ENCODE measurements around the gene ACTC1. TPM values are rescaled to one million over a fixed set of nuclear protein-coding genes. Genes with fewer than 3 reads are reported as not detected.
A peak's percentile ranks its signal among the peaks of the same experiment; 100 is the strongest.

ACTC1 gene
- total RNA-seq, 6 experiments from 2014 or later, result 0.29 to 1.4 (median 0.93) TPM; not detected in 3

- intact Hi-C loops (cut with DNase I), result no loop called here
- WGBS (ENCODE audit: insufficient coverage, low coverage, low lambda C conversion rate, missing lambda C conversion rate), result 87% methylated on average over 7 of the region's 7 CpGs
- Histone ChIP-seq H3K27me3 (no peaks in the 10 kb centered on the region), H3K36me3 (no peaks in the 10 kb centered on the region), H3K9me3 (no peaks in the 10 kb centered on the region), H3K4me3 (no peak overlapping the region), H3K27ac (no peak overlapping the region), H3K4me1 (no peaks in the 10 kb centered on the region)
- no peak for TF ChIP-seq POLR2A (IDR thresholded peaks at IDR 0.05)
- TF ChIP-seq, protein P1, sequence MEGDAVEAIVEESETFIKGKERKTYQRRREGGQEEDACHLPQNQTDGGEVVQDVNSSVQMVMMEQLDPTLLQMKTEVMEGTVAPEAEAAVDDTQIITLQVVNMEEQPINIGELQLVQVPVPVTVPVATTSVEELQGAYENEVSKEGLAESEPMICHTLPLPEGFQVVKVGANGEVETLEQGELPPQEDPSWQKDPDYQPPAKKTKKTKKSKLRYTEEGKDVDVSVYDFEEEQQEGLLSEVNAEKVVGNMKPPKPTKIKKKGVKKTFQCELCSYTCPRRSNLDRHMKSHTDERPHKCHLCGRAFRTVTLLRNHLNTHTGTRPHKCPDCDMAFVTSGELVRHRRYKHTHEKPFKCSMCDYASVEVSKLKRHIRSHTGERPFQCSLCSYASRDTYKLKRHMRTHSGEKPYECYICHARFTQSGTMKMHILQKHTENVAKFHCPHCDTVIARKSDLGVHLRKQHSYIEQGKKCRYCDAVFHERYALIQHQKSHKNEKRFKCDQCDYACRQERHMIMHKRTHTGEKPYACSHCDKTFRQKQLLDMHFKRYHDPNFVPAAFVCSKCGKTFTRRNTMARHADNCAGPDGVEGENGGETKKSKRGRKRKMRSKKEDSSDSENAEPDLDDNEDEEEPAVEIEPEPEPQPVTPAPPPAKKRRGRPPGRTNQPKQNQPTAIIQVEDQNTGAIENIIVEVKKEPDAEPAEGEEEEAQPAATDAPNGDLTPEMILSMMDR (IDR thresholded peaks at IDR 0.05), result no peak
- ATAC-seq (no peak), DNase-seq (no peak)
Observed at GRCh38 chr15:34802803-34803750, 7.7 kb upstream of the ACTC1 start.

GRCh38 chr15:34802371-34802770, 7.0 kb upstream of the ACTC1 start:
- no peak overlapping the region for H3K4me3 ChIP-seq
- no peaks in the 10 kb centered on the region for H3K9me3 ChIP-seq
- no peaks in the 10 kb centered on the region for H3K36me3 ChIP-seq
- TF ChIP-seq POLR2A (IDR thresholded peaks at IDR 0.05), result no peak
- TF ChIP-seq, protein P1 (IDR thresholded peaks at IDR 0.05), result no peak
- H3K27me3 ChIP-seq, result peaks cover 0 to 3% of the 10 kb centered on the region in 2 donors
- DNase-seq (no peak), ATAC-seq (no peak)
- H3K27ac ChIP-seq, result no peak overlapping the region
- WGBS (ENCODE audit: insufficient coverage, low coverage, low lambda C conversion rate, missing lambda C conversion rate), result 100% methylated on average over 1 of the region's 1 CpG
- intact Hi-C loops (cut with DNase I), result no loop called here
- no peaks in the 10 kb centered on the region for H3K4me1 ChIP-seq

- peaks cover 0 to 15% of the 10 kb centered on the region in 2 donors for H3K27me3 ChIP-seq
Observed at GRCh38 chr15:34799149-34800101, 4.1 kb upstream of the ACTC1 start.

DNA sequence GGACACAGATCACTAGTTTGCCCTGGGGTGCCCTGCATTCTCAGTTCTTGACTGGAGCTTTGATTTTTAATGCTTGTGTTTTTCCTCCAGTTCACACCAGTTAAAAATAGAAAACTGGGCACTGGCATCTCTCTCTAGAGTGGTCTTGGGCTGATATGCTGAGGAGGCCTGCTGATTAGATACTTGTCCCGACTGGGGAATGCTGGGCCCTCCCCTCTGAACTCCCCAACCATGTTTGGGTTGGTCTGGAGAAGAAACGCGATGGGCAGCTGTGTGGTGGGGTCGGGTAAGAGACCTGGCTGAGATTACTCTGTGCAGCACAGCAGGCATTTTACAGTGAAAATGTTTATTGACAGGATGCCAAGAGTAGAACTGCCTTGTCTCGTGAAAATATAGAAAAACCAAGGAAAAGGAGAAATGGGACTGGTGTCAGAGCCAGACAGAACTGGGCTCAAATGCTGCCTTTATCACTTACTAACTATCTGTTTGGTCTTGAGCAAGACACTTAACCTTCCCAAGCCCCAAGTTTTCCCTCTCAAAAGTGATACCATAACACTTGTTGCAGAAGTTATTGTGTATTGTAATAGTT, 1.6 kb upstream of the ACTC1 start:
- TF ChIP-seq POLR2A (IDR thresholded peaks at IDR 0.05), result no peak
- TF ChIP-seq, protein P1 (IDR thresholded peaks at IDR 0.05), result no peak
- DNase-seq (no peak), ATAC-seq (no peak)
- Histone ChIP-seq H3K27me3 (peaks cover 0 to 15% of the 10 kb centered on the region in 2 donors), H3K4me1 (peaks cover 0 to 5% (median 0%) of the 10 kb centered on the region in 4 donors), H3K36me3 (no peaks in the 10 kb centered on the region), H3K9me3 (no peaks in the 10 kb centered on the region), H3K27ac (no peak overlapping the region), H3K4me3 (no peak overlapping the region)
- intact Hi-C loops (cut with DNase I), result no loop called here
- 48% methylated on average over 5 of the region's 5 CpGs for WGBS (ENCODE audit: insufficient coverage, low coverage, low lambda C conversion rate, missing lambda C conversion rate)

More at GRCh38 chr15:34799149-34800101, 4.1 kb upstream of the ACTC1 start:
- Histone ChIP-seq H3K4me3 (no peak overlapping the region), H3K9me3 (no peaks in the 10 kb centered on the region), H3K4me1 (peaks cover 0 to 5% (median 0%) of the 10 kb centered on the region in 4 donors), H3K27ac (no peak overlapping the region), H3K36me3 (no peaks in the 10 kb centered on the region)
- TF ChIP-seq POLR2A (IDR thresholded peaks at IDR 0.05), result no peak
- 24% methylated on average over 9 of the region's 16 CpGs for WGBS (ENCODE audit: insufficient coverage, low coverage, low lambda C conversion rate, missing lambda C conversion rate)
- intact Hi-C loops (cut with DNase I), result no loop called here
- DNase-seq (peak in 2 of 3 donors; percentile 39 to 60), ATAC-seq (peak in 2 of 4 donors; percentile 12 to 36)

All from right lobe of liver (tissue), 6 donors.